HuH-7.5 (cell line): ENCODE data around the gene LRRC45.

Source experiments
- DNase-seq: peaks from one replicate; pipeline ENCODE4 v3.0.0; 2011; ENCODE audit warnings: low spot score

The LRRC45 gene

DNA sequence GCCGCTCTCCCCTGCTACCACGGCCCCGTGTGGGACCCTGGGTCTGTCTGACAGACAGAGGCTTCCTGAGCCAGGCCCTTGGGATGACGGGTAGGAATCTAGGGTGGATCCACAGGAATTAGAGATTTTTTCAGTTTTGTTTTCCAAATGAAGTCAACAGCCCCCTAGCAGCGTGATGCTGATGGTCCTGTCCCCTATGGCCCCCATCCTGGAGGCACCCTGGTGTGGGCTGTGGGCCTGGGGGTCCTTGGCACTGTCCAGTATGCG lies 15.9 kb upstream of the LRRC45 start:
- no peak for DNase-seq

DNA sequence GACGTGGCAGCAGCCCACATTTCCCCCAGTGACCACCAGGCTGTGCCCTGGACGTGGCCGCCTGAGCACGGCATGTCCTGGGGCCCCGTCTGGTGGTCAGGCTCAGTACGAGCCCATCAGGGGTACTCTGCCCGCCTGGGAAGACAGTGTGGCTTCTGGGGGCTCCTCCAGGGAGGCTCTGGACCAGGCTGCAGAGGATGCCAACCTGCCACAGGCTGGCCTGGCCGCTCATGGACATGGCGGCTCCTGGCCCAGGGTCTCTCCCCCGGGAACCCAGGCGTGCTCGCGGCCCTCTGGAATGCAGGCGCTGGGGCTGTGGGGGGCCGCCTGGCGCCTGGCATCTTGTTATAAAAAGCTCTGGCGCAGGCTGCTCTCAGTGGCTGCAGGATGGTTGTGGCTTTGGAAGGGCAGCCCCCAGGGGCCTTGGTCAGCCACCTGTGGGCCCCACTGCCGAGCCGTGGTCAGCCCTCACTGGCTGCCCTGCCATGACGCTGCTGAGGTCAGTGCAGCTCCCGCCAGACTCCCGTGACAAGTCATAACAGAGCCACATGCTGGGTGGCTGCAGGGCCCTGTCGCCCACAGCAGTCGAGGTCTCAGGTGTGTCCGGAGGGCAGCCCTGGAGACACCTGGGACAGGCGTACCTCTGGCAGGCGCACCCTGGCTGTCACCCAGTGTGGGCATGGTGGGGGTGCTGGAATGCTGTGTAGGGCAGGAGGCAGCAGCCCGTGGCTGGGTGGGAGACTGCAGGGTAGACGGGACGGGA lies 15.4 kb upstream of the LRRC45 start:
- no peak for DNase-seq

DNA sequence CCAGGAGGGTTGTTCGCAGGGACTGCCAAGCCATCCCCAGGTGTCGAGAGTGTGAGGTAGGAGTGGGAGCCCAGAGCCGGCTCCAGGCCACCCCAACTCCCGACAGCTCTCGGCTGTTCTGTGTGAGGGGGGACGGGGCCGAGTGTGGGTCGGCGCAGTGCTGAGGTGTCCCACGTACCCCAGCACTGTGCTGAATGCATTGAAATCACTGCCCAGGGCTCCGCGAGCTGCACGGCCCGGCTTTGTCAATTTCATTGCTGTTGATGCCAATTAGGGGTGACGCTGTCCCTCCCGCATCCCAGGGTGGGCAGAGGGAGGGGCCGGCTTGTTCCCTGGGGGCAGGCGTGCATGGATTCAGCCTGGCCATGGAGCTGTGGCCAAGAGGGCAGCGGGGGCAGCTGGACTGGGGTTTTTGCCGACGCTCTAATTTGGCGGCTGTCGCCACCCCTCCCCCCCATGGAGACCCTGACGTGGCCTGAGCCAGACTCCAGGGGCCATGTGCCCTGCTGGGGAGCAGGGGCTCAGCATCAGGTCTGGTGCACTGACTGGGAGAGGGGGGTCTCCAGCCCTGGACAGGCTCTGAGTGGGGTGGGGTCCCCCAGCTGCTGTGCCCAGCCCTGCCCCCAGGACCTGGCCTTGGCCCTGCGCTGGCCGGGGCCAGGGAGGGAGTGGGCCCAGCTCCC lies 14.7 kb upstream of the LRRC45 start:
- no peak for DNase-seq

DNA sequence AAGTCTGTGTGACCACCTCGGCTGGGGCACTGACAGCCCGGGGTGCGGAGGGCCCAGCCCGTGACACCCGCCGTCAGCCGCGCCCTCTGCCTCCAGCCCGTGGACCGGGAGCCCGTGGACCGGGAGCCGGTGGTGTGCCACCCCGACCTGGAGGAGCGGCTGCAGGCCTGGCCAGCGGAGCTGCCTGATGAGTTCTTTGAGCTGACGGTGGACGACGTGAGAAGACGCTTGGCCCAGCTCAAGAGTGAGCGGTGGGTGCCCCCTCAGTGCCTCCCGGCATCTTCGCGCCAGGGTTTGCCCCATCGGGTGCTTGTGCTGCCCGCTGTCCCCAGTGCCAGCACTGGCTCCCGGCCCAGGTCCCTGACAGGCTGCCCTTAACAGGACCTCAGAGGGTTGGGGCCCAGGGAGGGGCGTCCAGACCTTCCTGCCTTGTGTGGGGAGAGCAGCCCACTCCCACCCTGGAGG lies 14.1 kb upstream of the LRRC45 start:
- no peak for DNase-seq

DNA sequence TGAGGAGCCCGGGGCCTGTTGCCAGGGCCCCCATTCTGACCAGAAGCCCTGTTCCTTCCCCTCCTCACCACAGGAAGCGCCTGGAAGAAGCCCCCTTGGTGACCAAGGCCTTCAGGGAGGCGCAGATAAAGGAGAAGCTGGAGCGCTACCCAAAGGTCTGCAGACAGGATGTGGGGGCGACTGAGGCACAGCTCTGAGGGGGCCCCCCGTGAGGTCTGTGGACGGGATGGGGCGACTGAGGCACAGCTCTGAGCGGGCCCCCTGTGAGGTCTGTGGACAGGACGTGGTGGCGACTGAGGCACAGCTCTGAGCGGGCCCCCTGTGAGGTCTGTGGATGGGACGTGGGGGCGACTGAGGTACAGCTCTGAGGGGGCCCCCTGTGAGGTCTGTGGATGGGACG lies 13.7 kb upstream of the LRRC45 start:
- DNase-seq: no peak

DNA sequence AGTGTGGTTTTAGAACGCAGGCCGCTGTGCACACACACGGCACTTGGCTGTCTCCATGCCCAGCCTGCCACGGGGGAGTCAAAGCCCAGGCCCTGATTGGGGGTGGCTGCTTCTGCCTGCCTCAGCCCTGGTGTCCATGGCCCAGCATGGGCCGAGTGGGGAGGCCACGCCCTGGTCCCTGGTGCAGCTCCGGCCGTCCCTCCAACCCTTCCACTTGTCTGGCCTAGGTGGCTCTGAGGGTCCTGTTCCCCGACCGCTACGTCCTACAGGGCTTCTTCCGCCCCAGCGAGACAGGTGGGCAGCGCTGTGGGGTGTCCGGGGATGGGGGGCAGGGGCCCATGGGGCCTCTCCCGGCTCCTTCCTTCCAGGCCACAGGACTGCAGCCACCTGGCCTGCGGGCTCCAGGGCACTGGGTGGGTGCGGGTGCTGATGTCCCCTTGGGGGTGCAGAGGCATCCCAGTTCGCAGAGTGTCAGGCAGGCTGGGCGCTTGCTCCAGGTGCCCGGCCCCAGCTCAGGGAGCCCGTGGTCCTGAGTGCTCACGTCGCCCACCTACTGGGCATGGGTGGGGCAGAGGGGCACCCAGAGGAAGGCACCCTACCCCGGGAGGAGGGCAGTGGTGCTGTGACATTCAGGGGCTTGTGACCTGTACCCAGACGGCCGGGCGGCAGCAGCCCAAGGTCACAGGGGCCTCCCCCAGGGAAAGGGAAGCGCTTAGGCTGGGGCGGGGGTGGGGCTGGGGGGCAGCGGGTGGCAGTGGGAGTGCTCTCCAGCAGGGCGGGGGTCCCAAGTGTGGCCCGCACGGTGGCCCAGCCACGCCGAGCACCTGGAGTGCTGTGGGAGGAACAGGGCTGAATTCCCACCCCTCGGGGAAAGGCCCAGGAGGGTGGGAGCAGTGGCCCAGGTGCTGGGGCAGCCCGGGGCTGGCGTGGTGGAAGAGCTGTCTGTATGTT lies 12.3 kb upstream of the LRRC45 start:
- DNase-seq: no peak

DNA sequence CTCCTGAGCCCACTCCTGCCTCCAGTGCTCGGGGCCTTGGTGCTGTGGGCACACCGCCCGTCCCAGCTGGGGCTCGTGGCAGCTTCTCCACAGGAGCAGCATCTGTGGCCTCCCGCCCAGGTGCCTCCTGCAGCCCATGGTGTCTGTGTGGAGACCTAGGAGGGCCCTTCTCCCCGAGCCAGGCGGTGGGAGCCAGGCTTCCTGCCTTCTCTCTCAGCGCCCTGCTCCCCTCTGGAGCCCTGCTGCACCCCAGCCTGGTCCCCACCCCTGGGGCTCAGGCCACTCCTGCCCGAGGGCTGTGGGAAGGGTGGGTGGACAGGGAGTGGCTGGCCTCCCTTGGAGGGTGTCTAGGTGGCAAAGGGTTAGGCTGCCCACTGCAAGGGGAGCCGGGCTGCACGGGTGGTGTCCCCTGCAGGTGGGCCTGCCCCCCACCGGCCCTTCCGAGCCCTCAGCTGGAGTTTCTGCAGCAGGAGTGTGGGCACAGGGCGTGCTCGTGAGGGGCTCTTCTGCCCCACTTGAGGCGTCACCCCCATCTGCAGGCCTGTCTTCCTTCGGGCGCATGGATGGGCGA lies 11.4 kb upstream of the LRRC45 start:
- DNase-seq: no peak

DNA sequence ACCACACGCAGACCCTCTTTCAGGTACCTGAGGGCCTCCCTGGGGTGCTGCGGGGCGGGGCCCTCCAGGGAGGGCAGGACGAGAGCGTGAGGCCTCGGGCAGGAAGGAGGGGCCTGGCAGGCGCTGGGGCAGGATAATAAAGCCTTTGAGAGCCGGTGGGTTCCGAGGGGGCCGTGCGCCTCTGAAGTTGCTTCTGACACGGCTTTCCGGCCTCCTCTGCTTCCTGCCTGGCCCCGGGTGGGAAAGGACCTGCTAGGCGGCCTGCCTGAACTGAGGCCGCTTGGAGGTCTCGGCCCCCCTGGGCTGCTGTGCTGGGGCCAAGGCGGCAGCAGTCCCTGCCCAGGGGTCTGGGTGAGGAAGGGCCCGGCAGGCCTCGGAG lies 10.9 kb upstream of the LRRC45 start:
- DNase-seq: no peak

DNA sequence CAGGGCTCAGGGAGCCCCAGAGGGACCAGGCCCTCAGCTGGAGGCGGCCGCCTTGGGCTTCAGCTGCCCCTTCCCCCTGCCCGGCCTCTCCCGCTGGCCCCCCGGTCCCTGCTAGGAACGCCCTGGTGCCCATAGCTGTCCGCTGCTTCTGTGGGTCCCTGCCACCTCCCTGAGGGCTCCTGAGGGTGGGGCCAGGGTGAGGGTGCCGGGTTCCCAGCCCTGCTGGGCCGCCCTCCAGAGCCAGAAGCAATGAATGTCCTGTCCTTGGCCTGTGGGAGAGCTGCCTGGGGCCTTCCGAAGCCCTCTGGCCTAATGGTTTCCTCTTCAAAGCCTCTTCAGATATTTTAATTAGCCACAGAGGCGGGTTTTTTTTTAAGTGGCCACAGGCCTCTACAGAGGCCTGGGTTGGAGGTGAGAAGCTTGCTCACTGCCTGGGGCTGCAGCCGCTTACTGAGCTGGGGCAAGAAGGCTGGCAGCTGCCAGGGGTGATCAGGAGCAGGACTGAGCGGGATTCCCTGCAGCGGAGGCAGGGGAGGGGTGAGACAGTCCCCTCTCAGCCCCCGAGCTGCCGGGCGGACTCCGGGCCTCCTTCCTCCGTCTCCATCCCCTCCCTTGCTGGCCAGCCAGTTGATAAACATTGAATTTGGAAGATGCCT lies 10.3 kb upstream of the LRRC45 start:
- DNase-seq: no peak

DNA sequence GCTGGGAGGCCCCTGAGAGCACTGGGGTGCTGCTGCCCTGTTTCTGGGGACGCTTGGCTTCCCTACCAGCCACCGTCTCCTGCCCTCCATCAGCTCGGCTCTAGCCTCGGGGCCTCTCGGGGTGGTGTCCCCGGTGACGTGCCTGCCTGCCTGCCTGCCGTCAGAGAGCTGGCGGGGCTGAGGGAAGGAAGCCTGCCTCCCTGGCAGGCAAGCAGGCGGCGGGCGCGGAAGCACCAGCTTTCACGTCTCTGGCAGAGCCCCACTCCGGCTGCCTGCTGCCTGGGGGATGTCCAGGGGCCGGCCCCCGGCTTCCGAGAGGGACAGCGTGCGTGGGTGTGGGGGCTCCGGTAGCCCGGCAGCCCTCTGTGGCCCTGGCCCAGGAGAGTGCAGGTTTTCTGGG lies 9.8 kb upstream of the LRRC45 start:
- no peak for DNase-seq

DNA sequence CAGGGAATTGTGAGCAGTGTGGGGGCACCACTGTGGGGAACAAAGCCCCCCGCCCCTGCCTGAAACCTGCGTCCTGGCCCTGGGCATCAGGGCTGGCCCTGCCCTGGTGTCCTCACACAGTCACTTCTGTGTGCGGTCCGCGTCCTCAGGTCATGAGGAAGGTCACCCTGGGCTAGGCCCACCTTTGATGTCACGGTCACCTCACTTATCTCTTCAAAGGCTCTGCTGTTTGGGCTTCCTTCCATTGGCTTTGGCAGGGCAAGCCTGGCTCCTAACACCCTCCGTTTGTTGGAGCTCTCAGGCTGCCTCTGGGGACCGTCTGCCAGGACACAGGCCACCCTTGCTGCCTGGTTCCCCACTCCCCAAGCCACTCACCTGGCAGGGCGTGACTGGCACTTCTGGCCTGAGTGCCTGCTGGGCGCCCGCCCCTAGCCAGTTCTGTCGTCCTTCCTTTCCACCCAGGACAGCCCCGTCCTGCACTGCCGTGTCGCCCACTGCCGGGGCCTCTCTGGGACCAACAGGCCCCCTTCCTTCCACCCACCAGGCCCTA lies 9.3 kb upstream of the LRRC45 start:
- DNase-seq: no peak

DNA sequence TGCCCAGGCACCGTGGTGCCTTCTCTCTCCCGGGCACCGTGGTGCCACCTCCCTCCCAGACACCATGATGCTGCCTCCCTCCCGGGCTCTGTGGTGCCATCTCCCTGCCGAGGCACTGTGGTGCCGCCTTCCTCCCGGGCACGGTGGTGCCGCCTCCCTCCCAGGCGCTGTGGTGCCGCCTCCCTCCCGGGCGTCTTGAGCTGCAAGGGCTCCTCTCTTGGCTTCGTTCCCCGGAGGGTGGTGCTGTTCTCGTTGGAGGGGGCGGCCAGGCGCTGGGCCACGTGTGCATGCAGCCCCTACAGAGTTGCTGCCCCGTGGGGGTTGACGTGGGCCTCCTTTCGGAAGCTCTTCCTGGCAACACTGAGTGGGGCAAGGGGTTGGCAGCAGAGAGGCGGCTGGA lies 8.7 kb upstream of the LRRC45 start:
- DNase-seq: no peak

DNA sequence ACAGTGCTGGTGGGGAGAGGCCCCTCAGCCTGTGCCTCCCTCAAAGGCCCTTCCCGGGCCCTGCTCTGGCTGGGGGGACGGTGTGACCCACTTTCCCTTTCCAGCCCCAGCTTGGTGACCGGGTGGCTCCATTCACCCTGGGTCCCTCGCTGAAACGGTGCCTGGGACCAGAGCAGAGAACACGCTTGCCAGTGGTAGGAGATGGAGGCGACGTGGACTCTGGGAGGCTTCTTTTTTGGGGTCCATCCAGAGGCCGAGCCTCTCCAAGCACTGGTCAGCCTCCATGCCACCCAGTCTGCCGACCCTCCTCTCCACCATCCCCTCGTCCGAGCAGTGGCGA lies 8.2 kb upstream of the LRRC45 start:
- no peak for DNase-seq

DNA sequence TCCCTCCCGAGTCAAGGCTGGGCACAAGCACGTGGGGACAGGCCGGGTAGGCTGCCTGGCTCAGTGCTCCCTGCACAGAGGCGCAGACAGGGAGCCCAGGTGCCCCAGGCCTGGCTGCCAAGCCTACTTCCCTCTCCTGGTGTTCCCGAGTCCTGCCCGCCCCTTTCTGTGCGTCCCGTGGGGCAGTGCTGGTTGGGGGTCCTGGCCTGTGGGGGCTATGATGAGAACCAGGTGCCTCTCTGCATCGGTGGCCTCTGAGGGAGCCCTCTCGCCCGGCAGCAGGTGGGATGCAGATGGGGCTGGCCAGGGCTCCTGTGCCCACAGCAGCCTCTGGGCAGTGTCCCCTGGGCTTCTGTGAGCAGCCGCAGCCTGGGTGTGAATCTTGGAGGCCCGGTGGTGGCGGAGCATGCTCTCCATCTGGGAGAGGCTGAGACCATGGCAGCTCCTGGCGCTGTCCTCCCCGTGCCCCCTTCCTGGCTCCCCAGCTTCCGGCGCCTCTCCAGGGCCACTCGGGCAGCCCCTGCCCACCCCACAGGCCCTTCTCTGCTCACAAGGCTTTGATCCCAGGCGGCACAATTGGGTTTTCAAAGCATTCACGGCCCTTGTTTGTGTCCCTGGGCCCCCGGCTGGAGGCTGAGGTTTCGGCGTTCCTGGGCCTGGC lies 7.7 kb upstream of the LRRC45 start:
- no peak for DNase-seq

DNA sequence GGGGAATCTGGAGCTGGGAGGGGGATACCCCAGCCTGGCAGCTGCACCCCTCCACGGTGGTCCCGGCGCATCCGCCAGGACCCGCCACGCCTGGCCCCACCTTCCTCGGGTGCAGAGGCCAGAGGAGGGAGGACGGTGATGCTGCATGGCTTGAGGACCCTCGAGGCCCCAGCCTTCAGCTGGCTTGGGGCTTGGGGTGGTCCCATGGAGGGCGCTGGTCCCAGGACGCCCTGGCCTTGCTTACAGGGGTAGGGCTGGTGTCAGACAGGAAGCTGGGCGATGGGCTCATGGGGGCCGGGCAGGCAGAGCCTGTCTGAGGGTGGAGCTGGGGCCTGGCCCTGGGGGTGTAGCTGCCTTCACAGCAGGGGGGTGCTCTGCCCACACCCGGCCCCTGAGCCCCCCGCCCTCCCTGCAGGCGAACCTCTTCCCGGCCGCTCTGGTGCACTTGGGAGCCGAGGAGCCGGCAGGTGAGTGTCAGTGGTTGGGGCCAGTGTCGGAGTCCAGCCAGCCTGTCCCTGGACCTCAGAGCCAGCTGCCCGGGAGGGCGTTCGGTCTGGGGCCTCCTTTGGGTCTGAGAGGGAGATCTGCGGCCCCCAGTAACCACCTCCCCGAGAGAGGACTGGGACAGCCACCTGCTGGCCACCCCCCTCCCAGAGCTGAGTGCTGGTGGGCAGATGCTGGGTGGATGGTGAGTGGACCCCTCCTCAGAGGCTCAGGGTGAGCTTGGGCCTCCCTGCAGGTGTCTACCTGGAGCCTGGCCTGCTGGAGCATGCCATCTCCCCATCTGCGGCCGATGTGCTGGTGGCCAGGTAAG lies 6.8 kb upstream of the LRRC45 start:
- no peak for DNase-seq

DNA sequence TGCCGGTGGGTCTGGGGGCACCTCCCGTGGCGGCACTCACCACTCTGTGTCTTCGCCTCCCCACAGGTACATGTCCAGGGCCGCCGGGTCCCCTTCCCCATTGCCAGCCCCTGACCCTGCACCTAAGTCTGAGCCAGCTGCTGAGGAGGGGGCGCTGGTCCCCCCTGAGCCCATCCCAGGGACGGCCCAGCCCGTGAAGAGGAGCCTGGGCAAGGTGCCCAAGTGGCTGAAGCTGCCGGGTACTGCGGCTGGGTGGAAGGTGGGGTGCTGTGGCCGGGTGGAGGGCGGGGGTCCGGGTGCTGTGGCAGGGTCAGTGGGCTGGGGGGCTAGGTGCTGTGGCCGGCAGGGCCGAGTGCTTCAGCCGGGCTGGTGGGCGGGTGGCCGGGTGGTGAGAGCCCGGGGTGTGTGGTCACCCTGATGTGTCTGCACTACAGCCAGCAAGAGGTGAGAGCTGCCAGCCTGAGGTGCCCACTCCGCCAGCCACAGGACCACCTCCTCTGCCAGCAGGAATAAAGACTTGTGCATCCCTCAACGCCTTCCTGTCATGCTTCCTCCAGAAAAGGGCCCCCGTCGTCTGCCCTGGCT lies 6.1 kb upstream of the LRRC45 start:
- DNase-seq: no peak

DNA sequence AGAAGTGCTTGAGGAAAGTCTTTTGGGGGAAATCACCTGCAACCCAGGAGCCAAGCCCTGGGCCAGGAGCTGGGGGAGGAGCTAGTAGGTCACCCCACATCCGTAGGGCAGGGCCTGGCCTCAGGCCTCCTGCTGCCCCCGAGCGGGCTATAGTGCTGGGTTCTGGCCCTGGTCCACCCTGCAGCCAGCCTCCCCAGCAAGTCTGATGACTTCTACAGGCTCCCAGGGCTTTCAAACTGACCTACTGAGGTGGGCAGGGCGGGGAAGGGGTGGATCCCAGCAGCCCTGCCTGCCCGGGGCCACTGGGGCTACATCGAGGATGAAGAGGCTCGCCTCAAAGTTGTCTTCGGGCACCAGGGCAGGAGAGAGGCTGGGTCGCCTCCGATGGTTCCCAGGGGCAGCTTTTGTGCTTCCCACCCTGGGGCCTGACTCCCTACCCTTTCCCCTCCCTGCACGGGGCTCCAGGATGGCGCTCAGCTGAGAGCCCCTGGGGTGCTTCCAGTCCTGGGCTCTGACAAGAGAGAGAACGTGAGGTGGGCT lies 5.4 kb upstream of the LRRC45 start:
- no peak for DNase-seq

DNA sequence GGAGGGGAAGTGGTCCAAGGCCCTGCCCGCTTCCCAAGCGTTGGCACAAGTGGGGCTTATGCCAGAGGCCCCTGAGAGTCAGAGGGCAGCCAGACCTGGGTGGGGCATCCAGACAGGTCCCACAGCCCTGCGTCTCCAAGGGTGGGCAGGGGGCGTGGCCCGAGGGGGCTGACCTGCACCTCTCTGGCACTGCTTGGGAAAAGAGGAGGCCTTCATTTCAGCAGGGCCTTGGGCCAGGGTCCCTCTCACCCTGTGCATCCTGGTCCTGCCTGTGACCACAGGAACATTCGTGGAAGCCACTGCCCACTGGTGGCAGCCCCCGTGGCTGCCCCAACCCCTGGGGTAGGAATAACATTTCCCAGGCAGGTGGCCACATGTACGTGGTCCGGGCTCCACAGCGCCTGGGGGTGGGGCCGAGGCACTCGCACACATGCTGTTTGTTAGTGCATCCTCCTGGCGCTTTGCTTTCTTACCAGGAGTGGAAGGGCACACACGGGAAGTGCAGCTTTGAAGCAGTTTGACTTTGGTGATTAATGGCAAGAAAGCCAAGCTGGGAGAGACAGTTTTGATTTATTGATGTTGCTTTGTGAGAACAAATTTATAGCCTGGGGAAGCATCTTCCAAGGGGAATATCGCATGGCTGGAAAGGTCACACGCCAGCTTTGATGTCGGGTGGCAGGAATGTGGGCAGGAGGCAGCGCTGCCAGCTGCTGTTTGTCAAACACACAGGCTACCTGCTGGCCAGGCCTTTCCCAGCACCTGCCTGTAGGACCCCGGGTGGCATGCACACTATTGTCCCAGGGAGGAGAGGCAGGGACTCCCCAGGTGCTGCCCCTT lies 4.7 kb upstream of the LRRC45 start:
- no peak for DNase-seq
